Measurements from ENCODE around the gene PSMD9. TPM values are rescaled to one million over a fixed set of nuclear protein-coding genes. Genes with fewer than 3 reads are reported as not detected.
A peak's percentile ranks its signal among the peaks of the same experiment; 100 is the strongest.
"Not testable (repeated sequence)": the region's sequence is repeated elsewhere in the genome, so short reads cannot be mapped to it uniquely, and the experiment has no call there.

Gene PSMD9
- total RNA-seq, 4 donors from 2014 or later = 2.4 to 312 (median 46.0) TPM

- DNase-seq = no peak
- no peak for TF ChIP-seq POLR2A (IDR thresholded peaks at IDR 0.05)
- no peak for TF ChIP-seq CTCF (IDR thresholded peaks at IDR 0.05)
- H3K27ac ChIP-seq = no peak overlapping the region
- H3K9me3 ChIP-seq = no peaks in the 10 kb centered on the region
- no peak overlapping the region for H3K4me3 ChIP-seq
- no peaks in the 10 kb centered on the region for H3K27me3 ChIP-seq
- intact Hi-C loops (cut with DNase I; ENCODE audit: low total_unique reads) = no loop called here
- H3K4me1 ChIP-seq = no peaks in the 10 kb centered on the region
- H3K36me3 ChIP-seq = no peaks in the 10 kb centered on the region
Observed at GRCh38 chr12:121845701-121846100, 42.9 kb upstream of the PSMD9 start.

- H3K4me1 ChIP-seq = no peaks in the 10 kb centered on the region
- no peak overlapping the region for H3K27ac ChIP-seq
- H3K9me3 ChIP-seq = no peaks in the 10 kb centered on the region
- TF ChIP-seq POLR2A (IDR thresholded peaks at IDR 0.05) (no peak), CTCF (IDR thresholded peaks at IDR 0.05) (no peak)
- intact Hi-C loops (cut with DNase I; ENCODE audit: low total_unique reads) = no loop called here
- no peaks in the 10 kb centered on the region for H3K27me3 ChIP-seq
- H3K4me3 ChIP-seq = no peak overlapping the region
- DNase-seq = no peak
- H3K36me3 ChIP-seq = no peaks in the 10 kb centered on the region
Observed at GRCh38 chr12:121849211-121849610, 39.4 kb upstream of the PSMD9 start.

- Histone ChIP-seq H3K27ac (no peak overlapping the region), H3K4me3 (no peak overlapping the region), H3K36me3 (no peaks in the 10 kb centered on the region), H3K9me3 (no peaks in the 10 kb centered on the region), H3K27me3 (no peaks in the 10 kb centered on the region), H3K4me1 (no peaks in the 10 kb centered on the region)
- DNase-seq = no peak
- TF ChIP-seq POLR2A (IDR thresholded peaks at IDR 0.05) (no peak), CTCF (IDR thresholded peaks at IDR 0.05) (no peak)
- intact Hi-C loops (cut with DNase I; ENCODE audit: low total_unique reads) = no loop called here
Observed at GRCh38 chr12:121849665-121850064, 38.9 kb upstream of the PSMD9 start.

- H3K4me1 ChIP-seq; H3K36me3 ChIP-seq; H3K27ac ChIP-seq; intact Hi-C loops (cut with DNase I; ENCODE audit: low total_unique reads); H3K4me3 ChIP-seq; H3K27me3 ChIP-seq; H3K9me3 ChIP-seq; DNase-seq: not testable (repeated sequence)
Observed at GRCh38 chr12:121852392-121852791, 36.2 kb upstream of the PSMD9 start.

- Histone ChIP-seq H3K36me3 (no peaks in the 10 kb centered on the region), H3K4me3 (no peak overlapping the region), H3K9me3 (no peaks in the 10 kb centered on the region), H3K27me3 (no peaks in the 10 kb centered on the region), H3K27ac (peak overlapping the region; percentile 93 to 94), H3K4me1 (peaks cover 15 to 18% of the 10 kb centered on the region in 2 donors)
- TF ChIP-seq POLR2A (IDR thresholded peaks at IDR 0.05) (no peak), CTCF (IDR thresholded peaks at IDR 0.05) (no peak)
- DNase-seq = no peak
- intact Hi-C loops (cut with DNase I; ENCODE audit: low total_unique reads) = no loop called here
Observed at GRCh38 chr12:121857322-121858246, 31.0 kb upstream of the PSMD9 start.

Measured in uterus (tissue), 4 donors.